ENCODE measurements around the gene COL25A1.
"Not testable (repeated sequence)": the region's sequence is repeated elsewhere in the genome, so short reads cannot be mapped to it uniquely, and the experiment has no call there.

The COL25A1 gene

DNA sequence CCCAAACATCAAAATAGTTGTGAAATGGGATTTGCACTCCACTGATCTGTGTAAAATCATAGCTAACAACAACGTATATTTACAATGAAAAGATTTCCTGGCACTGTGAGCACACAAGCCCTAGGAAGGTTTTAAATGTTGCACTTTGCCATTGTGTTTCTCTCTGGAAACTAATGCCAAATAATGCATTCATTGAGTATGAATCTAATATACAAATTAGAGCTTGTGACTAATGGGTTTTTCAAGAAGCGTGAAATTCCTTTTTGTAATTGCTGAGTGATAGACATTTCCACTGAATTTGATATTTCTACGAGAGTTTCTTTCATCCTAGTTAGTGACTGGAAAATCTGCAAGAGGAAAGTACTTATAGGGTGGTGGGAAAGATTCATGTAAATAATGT is 135.9 kb downstream of the COL25A1 start:
- DNase-seq: no peak

DNA sequence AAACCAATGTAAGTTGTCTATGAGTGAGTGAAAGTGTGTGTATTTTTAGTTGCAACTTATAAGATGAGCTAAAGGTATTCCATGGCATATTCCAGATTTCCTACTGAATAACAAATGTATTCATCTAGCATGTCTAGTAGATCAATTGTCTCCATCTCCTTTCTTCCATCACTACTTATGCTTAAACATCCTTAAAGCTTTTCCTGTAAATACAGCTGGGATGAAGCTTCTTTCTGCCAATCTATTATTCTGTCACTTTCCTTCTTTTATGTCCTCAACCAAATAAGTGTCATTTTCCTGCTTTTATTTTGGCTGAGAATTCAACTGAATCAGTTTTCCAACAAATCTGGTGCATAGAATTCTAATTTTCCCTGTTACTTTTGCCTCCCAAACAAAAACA is 136.3 kb downstream of the COL25A1 start:
- no peak for DNase-seq

DNA sequence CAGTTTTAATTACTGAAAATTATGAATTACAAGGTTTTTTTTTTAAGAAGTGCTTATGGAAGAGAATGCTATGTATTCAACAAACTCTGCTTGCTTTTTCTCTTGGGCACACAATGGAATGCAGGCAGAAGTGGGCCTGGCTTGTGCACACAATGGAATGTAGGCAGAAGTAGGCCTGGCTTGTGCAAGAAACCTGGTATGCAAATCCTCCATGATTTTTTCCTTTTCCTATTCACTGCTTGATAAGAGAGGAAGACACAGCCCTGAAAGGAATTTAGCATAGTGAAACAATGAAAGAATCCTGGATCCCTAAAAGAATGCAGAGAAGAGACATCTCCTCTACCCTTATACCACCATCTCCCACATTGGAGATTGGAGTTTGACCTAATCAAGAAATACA is 138.4 kb downstream of the COL25A1 start:
- no peak for DNase-seq

DNA sequence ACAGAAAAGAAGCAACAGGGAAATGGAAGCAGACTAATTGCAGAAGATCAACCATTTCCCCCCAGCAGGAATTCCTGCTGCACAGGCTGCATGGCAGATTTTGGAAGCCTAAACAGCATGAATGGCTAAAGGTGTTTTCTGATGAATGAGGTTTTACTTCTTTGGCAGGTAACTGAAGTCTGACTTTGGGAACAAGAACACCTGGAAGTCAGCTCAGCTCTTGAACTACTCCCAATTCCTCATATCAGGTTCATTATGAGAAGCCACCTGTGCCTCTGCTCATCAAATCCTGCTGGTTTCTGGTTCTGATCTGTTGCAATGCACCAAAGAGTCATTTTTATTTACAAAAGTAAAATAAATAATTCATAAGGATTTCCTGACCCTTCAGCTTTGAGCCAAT is 139.0 kb downstream of the COL25A1 start:
- no peak for DNase-seq

DNA sequence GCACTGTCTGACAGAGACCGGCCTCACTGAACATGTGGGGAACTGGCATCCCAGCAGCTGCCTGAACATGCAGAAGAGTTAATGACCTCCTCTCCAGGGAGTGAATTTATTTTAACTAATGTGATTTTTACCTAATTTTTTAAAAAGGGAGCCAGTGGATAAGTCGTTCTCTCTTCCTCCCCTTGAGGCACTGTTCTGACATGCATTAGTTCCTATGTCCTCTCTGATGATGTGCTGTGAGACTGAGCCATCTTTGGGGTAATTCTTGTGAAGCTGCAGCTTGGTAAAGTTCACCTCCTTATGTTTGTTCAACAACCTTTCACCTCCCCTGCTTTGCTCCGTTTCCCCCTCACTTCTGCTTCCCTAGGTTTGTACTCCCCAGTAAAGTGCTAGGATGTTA is 139.7 kb downstream of the COL25A1 start:
- DNase-seq: no peak

DNA sequence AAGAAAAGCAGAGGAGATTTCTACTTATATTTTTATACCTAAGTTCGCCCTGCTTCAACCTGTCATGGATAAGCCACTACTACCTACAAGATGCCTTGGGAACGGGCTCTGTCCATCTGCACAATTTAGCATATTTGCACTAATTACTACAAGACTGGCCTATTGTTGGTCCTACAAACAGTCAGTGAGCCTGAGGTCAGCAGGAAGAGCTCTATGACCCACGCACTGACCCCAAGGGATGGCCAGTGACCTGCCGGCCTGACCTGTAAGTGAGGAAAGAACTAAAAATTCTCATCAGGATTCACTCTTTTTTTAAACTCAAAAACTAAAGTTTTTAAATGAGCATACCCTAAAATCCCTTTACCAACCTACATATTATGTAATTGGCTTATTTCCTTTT is 142.0 kb downstream of the COL25A1 start:
- DNase-seq: no peak

DNA sequence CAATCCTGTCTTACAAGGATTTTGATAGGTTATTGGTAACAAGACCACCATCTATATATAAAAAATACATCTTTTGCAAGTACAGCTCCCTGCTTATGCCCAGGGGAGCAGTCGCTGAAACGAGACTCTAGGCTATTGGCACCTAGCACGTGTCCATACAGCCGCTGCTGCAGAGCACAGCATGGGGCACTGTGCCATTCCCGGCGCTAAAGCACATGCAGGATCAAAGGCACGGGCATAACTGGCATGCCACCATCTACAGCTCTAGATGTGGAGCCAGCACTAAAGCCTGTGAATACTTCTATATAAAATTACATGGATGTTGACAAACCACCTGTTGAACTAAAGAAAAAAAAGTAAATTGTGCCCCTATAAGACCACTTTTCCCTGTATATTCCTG is 144.8 kb downstream of the COL25A1 start:
- no peak for DNase-seq

DNA sequence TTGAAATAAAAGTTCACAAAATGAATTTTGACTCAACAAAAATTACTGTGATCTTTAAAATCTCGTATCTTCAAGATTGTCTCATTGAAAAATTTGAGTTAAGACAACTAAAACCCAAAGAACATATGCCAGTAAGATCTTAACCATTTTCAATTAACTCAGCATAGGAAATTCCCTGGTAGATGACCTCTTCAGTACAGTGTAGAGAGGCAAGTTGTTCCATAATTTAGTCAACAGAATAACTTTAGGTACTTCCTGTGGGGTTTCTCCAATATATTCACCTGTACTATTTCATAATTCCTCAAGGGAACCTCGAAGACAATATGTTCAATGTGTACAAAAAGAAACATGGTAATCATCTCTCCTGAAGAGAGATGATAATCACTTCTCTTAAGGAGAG is 145.3 kb downstream of the COL25A1 start:
- DNase-seq: no peak

DNA sequence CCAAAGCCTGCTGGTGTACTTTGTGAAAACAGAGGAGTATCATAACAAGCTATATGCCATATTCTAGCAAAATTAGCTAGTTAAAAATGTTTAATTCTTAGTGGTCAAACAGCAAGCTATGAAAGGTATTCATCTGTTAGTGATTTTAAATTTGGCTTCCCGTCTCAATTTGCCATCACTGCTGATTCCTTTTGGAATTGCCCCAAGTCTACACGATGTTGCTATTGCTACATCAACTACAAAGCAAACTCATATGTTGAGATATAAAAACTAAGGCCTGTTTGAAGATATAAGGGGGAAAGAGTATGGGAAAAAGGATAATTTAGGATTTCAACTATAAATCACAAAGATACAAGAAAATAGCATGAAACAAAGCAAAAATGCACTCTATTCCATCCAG is 146.1 kb downstream of the COL25A1 start:
- no peak for DNase-seq

DNA sequence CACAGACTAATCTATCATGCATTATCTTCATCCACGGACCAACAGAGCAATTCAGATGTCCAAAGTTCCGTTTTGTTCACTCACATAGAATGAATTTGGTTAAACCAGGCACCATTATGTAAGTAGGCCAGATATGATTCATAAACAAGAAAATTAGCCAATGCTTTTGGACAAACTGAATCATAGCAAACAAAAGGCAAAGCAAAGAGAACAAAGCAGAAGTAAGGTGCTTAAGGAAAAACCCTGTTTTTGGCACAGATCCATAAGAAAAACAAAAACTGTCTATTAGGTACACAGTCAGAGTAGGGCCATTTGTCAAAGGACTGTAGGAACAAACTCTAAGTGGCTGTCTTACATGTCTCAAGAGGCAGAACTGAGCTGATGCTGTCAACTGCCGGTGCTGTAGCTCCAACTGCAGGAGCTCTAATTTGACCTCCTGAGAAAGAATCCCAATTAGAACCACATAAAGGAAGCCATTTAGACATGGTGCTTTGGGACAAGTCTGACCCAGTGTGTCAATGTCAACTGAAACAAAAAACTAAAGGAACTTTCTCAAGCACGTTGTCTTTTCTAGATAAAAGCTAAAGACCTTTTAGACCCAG is 146.7 kb downstream of the COL25A1 start:
- DNase-seq: no peak

DNA sequence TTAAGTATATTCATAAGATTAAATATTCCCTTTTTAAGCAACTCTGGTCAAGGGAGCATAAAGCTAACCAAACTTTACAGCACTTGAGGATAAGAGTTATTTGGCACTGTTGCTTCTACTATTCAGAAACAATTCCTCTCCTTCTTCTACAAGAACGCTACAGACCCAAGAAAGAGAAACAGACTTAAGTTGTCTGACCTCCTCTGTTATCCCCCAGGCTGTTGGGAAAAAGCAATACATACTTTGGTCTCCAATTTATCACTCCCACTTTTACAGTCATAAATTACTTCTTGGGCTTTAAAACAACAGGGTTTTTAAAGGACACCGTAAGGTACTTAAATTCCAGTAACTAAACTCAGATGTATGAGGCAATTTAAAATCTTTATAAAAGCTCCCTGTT is 147.4 kb downstream of the COL25A1 start:
- no peak for DNase-seq

DNA sequence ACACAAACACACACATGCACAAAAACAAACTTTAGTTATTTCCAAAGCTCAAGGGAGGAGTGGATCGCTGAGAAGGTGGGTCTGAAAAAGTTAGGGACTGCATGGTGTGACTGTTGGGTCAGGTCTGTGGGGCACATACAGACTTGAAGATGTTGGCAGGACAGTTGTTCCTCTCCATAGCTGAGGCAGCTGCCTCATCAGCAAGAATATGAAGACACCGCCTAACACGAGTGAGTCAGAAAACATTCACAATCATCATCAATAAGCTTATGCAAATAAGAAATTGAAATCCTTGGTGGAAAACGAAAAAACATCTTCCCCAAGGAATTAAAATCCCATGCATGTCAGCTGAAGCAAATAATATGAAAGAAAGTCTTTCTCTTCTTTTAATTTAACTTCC is 148.0 kb downstream of the COL25A1 start:
- no peak for DNase-seq

DNA sequence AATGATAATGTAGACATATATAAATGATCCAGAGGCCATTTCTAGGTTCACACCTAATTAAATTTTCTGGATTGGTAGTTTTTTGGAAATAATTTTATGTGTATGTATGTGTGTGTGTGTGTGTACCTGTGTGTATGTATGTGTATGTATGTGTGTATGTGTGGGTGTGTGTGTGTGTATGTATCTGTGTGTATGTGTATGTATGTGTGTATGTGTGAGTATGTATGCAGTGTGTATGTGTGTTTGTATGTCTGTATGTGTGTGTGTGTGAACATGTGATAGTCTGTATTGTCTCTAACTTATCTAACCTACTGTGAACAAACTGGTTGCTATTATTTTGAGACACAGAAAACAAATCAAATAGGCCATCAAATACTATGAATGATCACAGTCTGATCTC is 152.6 kb downstream of the COL25A1 start:
- DNase-seq: no peak

DNA sequence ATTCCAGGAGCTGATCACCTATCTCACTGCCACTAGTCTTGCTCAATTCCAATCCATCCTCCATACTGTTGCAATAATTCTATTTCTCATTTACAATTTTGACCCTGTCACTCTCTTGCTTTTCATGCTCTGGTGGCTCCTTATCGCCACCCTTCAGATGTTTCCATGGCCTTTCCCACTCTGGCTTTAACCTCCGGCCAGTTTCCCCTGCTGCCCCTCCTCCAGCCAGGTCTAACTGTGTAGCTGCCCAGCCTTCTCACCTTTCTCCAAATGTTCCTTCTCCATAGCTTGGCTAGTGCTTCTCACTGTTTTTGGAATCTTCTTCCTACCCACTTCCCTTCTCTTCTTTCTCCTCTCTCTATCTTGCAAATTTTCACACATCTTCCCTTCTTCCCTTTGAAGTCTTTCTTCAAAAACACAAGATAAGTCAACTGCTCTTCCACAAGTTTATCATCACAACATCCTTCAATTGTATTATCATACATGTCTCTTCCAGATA is 153.8 kb downstream of the COL25A1 start:
- no peak for DNase-seq

DNA sequence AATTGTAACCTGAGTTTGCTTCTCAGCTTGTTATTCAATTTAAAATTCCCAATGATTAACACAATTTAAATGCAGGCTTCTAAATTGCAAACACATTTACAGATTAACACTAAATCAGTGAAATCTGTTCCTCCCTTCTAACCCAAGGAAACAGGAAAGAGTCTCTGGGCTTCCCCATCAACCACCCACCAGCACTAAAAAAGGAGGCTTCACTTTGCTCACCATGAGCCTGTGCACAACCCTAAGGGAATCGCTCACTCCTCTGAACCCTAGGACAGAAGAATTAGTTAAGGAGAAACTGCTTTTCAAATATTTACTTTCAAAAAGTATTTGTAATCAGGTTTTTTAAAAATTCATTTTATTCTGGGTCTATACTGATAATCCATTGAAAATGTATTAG is 155.3 kb downstream of the COL25A1 start:
- no peak for DNase-seq

DNA sequence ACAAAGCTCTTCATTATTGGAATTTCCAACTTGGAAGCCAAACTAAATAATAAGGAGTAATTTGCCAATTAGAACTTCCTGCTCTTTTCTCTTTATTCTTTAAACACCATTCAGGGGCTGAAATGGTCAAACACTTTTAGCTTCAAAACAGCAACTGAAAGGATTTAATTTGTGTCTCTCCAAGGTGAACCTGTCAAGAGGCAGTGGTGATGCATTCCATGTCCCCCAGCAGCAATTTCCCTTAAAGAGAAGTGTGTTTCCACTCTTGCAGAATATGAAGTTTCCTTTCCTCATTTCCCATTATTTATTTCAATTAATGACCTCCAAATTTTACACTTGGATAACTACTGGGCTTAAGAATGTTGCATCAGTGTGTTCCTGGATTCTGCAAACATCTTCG is 156.0 kb downstream of the COL25A1 start:
- no peak for DNase-seq

DNA sequence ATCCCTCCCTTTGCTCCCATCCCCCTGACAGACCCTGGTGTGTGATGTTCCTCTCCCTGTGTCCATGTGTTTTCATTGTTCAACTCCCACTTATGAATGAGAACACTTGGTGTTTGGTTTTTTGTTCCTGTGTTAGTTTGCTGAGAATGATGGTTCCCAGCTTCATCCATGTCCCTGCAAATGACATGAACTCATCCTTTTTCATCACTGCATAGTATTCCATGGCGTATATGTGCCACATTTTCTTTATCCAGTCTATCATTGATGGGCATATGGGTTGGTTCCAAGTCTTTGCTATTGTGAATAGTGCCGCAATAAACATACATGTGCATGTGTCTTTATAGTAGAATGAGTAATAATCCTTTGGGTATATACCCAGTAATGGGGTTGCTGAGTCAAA is 164.3 kb downstream of the COL25A1 start:
- DNase-seq: not testable (repeated sequence)

DNA sequence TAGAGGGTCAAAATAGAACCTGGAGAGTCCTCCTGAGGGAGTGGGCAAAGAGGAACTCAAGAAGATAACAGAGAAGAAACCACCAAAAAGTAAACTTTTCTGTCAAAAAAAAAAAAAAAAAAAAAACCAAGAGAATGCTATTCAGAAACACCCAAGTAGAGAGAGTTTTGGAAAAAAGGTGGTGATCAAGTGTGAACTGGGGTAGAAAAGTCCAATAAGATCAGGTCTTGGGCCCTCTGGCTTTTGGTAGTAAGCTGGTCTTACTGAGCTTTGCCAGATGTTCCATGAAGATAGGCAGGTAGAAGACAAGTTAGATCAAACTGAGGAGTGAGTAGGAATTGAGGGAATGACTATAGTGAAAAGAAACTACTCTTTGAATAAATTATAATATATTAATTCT is 167.5 kb downstream of the COL25A1 start:
- no peak for DNase-seq

DNA sequence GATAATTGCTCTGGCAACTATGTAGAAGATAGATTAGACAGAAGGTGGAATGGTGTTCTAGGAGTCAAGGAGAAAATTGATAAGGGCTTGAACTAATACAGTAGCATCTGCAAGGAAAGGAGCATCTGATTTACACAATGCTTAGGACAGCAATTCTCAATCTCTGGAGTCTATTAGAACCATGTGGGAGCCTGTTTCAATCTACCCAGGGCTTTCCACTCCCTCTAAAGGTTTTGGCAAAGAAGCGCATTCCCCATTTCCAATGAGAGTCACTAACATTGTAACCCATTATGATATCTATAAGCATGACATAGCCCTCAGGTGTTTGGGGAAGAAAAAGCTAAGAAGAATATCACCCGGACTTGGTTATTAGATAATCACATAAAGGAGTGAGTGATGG is 168.2 kb downstream of the COL25A1 start:
- no peak for DNase-seq

DNA sequence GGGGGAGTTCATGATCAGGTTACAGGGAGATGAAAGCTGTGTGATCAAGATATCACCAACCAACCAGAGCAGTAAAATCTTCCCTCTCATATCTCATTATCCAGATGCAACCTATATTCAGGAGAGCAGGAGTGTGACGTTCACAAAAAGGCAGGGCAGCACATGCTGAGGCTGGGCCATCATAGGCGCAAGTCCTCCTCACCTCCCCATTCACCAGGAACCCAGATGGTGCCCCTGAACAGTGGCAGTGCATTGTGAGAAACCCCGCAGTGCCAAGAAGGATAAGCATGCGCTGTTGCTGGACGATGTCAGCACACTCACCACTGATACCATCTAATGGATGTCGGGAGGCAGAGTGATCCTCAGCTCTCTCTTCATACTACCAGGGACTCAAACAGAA is 170.9 kb downstream of the COL25A1 start:
- DNase-seq: no peak

DNA sequence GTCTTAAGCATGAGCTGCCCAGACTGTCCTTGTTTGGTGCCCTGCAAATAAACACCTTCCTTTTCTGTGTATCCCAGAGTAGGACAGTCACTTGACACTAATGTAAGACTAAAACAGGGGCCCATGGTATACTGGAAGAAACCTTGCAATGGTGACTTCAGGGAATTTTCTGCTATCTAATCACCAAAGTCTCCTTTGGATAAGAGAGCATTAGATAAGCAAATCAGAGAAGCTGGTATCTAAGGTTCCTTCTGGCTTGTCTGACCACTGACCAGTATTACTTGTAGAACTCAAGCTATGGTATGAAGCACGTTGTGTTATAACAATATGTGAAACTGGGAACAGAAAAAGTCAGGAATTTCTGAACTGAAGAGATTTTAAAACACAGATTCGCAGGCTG is 173.9 kb downstream of the COL25A1 start:
- no peak for DNase-seq

DNA sequence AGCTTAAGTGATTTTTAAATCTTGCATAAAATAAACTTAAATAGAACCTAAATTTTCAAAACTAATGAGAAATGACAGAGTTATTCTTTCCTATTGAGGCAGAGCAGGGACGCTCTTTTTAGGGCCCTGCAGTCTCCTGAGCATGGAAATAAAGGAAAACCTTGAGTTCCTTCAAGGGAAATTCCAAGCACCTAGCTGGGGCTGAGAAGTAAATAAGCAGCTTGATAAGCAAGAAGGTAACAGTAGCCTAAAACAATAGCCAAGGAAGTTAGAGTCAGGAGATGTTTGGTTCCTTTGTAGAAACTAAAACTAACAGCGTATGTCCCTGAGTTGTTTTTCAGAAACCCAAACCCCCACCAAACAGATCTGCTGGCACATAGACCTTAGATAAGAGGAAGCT is 174.6 kb downstream of the COL25A1 start:
- DNase-seq: no peak

DNA sequence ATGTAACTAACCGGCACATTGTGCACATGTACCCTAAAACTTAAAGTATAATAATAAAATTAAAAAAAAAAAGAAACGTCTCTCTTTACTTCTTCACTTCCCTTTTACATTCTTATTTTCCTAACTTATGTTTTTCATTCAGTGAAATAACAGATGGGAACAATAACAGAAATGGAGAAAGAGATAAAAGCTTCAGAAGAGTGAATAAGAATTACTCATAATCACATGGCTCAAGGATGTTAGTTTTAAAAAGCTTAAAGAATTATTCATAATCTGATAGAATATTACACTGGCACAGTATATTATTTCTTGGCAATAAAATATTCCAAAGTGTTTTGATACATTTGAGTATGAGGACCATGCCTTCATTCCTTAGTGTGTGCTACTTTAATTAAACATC is 175.6 kb downstream of the COL25A1 start:
- no peak for DNase-seq

DNA sequence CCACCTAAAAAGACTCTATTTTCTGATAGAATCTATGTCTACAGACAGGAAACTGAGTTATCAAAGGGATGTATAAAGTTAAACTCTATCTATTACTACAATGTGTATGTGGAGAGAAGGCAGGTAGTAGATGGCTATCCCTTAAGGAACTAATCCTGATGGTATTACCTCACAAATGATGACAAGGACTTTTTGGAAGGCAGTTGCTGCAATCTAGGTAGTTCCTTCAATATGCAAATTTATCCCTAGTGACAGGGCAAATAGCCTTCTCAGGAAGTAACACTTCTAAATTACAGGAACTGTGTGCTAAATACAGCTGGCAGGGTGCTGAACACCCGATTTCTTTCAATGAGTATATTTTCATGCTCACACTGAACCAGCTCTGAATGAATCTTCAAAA is 177.4 kb downstream of the COL25A1 start:
- peak; percentile 30 for DNase-seq

DNA sequence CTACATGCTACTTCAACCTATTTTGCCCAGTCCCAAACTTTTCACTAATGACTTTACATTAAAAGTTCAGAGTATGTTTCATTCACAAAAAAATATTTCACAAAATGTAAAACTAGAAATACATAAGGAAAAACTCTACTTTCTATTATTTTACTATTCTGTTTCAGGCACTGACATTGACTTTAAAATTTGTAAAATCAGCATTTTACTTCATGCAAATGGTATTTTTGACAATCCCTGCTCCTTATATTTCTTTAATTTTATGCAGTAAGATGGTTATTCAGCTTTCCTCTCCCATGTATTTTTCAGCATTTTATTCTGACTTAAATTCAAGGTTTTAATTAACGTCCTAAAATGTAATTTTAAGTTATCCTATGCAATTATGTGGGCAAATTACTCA is 178.5 kb downstream of the COL25A1 start:
- no peak for DNase-seq

DNA sequence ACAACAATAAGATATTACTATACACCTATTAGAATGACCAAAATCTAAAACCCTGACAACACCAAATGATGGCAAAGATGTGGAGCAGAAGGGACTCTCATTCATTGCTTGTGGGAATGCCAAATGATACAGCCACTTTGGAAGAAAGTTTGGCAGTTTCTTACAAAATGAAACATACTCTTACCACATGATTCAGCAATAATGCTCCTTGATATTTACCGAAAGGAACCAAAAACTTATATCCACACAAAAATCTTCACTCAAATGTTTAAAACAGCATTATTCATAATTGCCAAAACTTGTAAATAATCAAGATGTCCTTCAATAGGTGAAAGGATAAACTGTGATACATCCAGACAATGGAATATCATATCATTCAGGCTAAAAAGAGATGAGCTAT is 180.9 kb downstream of the COL25A1 start:
- DNase-seq: no peak
